Retina (tissue), 1 donor: ENCODE measurements around the gene PBLD.

ENCODE experiments used
- DNase-seq: peaks from one replicate; pipeline ENCODE4 v3.0.0-alpha.2; 2016

PBLD gene

DNA sequence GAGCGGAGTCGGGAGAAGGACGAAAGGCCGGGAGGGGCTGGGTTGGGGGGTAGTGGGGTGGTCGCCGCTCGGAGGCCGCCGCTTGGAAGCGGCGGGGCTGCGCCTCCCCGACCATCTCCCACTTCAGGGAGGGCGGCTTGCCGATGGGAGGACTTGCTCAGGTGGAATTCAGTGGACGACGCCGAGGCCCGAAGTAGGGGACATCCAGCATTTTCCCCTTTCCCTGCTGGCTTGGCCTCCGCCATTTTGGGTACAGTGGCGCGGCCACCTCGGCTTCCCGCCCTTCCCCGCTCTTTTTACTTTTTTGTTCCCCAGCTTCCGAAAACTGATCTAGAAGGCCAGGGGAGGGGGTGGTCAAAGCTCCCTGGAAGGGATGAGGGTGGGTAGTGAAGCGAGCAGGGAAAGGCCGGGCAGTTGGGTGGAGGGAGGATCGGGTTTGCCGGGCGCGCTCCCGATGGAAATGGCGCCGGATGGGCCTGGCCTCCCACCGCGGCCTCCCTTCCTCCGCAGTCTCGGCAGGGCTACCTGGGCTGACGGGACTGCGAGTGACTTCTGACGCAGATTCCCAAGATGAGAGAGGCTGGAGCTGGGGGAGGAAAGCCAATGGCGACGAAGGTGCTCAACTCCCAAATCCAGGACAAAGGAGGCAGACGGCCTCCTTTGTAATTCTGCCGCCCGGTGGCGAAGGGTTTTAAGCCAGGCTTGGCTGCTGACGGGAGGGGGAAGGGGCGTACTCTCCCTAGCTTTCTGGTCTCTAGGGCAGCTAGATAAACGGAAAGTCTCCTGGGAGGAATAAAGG is at the start of gene PBLD:
Gene PBLD (minus strand): TSS at position 670 of the 799 bp plus-strand sequence. CDS start 26,084 bp downstream, outside the sequence.
- peak; percentile 93 for DNase-seq

- no peak for DNase-seq
Measured at GRCh38 chr10:68371604-68372003, 38.9 kb upstream of the PBLD start.

DNA sequence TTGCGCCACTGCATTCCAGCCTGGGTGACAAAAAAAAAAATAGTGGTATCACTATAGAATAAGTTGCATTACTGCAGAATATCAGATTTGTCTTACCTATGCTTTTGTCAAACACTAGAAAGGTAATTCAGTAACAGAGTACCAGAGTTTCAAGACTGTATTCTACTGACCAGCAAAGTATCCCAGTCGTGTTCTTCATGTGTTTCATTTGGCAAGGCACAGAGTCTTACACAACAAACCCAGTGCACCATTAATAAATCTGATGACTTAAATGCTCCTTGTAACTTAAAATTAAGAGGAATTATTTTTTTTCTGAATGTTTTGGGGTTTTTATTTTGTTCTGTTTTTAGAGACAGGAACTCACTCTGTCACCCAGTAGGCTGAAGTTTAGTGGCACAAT is 34.4 kb upstream of the PBLD start:
- no peak for DNase-seq

DNA sequence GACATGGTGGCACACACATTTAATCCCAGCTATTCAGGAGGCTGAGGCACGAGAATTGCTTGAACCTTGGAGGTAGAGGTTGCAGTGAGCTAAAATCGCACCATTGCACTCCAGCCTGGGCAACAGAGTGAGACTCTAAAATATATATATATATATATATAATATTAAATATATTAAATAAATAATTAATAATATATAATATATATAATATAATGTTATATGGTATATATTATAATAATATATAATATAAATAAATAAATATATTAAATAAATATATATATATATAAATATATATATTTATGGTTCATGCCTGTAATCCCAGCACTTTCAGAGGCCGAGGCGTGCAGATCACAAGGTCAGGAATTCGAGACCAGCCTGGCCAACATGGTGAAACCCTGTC is 33.9 kb upstream of the PBLD start:
- no peak for DNase-seq

DNA sequence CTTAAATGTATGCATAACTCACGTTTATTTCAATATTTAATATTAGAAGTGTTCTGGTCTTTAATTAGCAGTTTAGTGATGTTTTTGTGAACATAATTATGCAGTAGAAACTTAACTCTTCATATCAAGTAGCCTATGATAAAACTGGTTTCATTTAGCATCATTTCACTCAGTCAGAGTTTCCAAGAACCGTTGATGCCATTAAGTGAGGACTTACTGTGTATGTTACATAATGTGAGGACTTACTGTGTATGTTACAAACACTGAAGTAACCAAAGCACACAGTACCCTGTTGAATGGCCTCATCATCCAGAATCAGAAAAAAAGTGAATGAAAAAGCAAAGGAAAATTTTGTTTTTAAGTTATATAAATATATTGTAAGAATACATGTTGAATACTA is 32.9 kb upstream of the PBLD start:
- no peak for DNase-seq

- DNase-seq = no peak
Measured at GRCh38 chr10:68364101-68364886, 31.6 kb upstream of the PBLD start.

- no peak for DNase-seq
Measured at GRCh38 chr10:68362590-68362989, 29.9 kb upstream of the PBLD start.

DNA sequence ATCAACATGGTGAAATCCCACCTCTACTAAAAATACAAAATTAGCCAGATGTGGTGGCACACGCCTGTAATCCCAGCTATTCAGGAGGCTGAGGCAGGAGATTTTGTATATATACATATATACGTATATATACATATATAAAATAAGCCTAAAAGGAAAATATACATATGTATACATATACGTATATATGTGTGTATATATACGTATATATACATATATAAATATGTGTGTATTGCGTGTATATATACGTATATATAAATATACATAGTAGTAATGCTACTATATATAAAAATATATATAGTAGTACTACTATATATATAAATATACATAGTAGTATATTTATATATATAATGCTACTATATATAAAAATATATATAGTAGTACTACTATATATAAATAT is 26.5 kb upstream of the PBLD start:
- DNase-seq = no peak

DNA sequence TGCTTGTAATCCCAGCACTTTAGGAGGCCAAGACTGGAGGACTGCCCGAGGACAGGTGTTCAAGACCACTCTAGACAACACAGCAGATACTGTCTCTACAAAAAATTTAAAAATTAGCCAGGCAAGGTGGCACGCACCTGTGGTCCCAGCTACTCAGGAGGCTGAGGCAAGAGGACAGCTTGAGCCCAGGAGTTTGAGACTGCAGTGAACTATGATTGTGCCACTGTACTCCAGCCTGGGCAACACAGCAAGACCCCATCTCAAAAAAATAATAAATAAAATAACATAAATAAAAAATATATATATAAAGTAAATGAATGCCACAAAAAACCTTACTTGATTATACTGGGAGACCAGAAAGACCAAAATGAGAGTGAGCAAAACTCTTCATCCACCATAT is 20.8 kb upstream of the PBLD start:
- no peak for DNase-seq

- DNase-seq = peak; percentile 51
Measured at GRCh38 chr10:68348265-68348741, 15.6 kb upstream of the PBLD start.

GRCh38 chr10:68346774-68347173 is 14.0 kb upstream of the PBLD start:
- no peak for DNase-seq

DNA sequence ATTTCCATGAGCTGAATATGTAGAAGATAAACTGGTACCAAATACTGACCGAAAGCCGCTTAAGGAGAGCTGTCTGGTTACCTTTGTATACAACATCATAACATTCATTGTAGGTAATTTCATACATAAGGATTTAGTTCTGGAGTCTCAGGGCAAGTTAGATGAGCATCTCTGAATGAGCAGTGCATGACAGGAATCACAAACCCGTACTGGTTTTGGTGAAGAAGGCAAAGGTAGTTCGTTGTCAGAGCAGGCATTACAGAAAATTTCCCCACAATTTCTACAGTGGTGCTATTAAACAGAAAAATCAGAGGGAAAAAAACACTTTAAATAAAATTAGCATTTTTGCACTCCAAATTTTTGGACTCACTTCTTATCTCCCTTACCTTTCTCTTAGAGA is 12.9 kb upstream of the PBLD start:
- DNase-seq = no peak

GRCh38 chr10:68342909-68343516 is 10.3 kb upstream of the PBLD start:
- no peak for DNase-seq

- DNase-seq = no peak
Measured at GRCh38 chr10:68340358-68341080, 7.8 kb upstream of the PBLD start.

DNA sequence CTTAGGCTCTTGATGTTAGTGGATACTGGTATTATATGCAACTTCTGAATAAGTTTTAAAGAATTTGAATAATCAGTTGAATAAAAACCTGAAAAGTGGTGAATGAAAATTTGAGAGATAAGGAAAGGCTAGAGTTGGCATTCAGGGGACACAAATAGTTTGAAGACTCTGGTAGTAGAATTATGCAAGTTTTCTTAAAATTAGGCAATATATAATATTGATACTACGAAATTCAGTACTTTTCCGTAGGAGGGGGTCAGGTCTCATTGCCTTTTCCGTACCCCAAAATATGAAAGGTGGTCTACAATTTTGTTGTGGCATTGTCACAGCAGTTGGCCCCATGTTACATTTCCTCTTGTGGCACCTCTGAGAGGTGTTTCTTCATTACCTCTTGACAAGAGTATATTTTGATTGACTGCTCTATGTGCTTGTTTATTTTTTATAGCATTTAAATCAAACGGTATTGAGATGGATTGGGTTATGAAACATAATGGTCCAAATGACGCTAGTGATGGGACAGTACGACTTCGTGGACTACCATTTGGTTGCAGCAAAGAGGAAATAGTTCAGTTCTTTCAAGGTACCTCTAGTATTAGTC is 4.1 kb upstream of the PBLD start:
- DNase-seq = no peak

DNA sequence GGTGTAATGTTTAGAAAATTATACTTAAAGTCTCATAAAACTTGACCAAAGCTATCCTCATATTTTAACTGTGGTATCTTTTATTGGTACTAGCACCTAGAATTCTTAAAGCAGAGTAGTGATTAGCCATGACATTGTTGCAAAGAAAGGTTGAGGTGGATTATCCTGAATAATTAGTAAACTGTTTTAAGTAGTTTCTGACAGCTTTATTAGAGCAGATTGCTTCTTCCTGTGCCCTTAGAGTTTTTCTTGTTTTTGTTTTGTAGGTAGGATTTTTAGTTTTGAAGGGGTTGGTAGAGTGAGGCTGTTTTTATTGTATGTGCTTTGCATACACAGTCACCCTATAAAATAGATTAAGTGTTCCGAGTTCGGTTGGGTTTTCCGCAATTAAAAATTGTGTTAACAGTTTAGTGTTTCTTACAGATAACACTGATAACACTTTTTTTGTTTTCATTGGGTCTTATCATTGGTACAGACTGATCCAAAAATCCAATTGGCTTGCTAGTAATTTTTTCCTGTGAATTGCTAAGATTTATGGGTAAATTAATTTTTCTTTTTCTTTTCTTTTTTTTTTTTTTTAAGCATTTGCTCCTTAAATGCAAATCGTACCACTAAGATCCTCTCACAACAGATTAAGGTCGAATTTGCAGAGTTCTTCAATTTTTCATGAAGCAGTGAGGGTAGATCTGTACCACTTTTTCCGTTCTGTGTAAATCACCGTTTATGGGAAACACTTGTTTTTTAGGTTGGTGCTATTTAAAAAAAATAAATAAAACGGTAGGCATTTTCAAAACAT is 2.1 kb upstream of the PBLD start:
- DNase-seq = no peak

GRCh38 chr10:68333440-68334431 is 1.0 kb upstream of the PBLD start:
- no peak for DNase-seq

DNA sequence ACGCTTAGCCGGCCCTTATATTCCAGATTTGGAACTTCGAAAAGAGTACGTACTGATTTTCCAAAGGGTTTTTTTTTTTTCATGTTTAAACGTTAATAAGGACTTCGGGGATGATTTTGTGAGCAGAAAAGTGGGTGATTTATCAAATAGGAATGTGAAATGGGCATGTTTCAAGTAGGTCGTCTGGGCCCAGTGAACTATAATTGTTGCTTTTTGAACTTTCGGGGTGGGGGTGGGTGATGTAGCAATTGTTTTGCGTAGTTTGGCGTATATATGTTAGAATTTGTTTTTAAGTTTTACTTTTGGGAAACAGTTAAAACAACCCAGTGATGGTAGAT is 299 bp upstream of the PBLD start:
- no peak for DNase-seq

GRCh38 chr10:68331455-68332258 is 1.1 kb downstream of the PBLD start, which contains the start of gene HNRNPH3:
HNRNPH3 (plus strand) TSS chr10:68332064; CDS start chr10:68337222, 5,158 bp downstream.
- peak; percentile 99 for DNase-seq
